Measurements from ENCODE around the gene ISM2.

DNA sequence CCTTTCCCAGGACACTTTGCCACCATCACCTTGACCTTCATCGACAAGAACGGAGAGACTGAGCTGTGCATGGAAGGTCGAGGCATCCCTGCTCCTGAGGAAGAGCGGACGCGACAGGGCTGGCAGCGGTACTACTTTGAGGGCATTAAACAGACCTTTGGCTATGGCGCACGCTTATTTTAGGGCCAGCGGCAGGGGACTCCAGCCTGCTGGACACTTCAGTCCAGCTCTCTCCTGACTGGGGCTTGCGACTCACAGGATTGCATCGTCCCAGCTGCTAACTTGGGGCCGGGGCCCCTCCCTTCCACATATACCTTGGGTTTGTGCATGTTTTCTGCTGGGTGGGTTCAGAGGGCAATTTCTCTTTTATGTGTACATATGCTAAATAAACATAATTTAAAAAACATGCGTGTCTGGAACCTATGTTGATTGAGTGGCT, 29.5 kb downstream of the ISM2 start:
- TF ChIP-seq POLR2AphosphoS5 (IDR thresholded peaks at IDR 0.05): no peak
- no peak for TF ChIP-seq POLR2A (IDR thresholded peaks at IDR 0.05)
- TF ChIP-seq CTCF (IDR thresholded peaks at IDR 0.05): no peak
- TF ChIP-seq EP300 (IDR thresholded peaks at IDR 0.05): no peak
